ENCODE measurements around the gene BMP10. TPM values are rescaled to one million over a fixed set of nuclear protein-coding genes. Genes with fewer than 3 reads are reported as not detected.

The BMP10 gene
- total RNA-seq, 1 experiment from 2014 or later: not detected

GRCh38 chr2:68834737-68835376 is 36.3 kb downstream of the BMP10 start:
- Histone ChIP-seq H3K9me3 (ENCODE audit: control insufficient read depth in 1 of 2, insufficient read depth in 1 of 2, low read depth in 1 of 2, low read length in 2 of 2) (no peaks in the 10 kb centered on the region), H3K79me2 (ENCODE audit: insufficient read depth, low read length) (no peaks in the 10 kb centered on the region), H3K27ac (ENCODE audit: low read depth, low read length) (no peak overlapping the region), H3K36me3 (ENCODE audit: control insufficient read depth in 1 of 2, insufficient read depth in 2 of 2, low read length in 2 of 2) (no peaks in the 10 kb centered on the region), H3K27me3 (ENCODE audit: insufficient read depth, low read length) (no peaks in the 10 kb centered on the region), H4K20me1 (ENCODE audit: insufficient read depth) (no peaks in the 10 kb centered on the region), H3K4me2 (ENCODE audit: low read length) (no peak overlapping the region), H3K9me2 (ENCODE audit: insufficient read depth) (no peaks in the 10 kb centered on the region), H3K9ac (ENCODE audit: low read length) (no peak overlapping the region), H3K4me3 (replicated peaks in 1 of 2; ENCODE audit: low read depth in 1 of 2, low read length in 2 of 2) (no peak overlapping the region), H2AFZ (ENCODE audit: low read depth, low read length, poor library complexity, severe bottlenecking) (no peak overlapping the region), H3K4me1 (ENCODE audit: control insufficient read depth in 1 of 2, insufficient read depth in 2 of 2, low read length in 2 of 2) (peaks cover 0 to 11% of the 10 kb centered on the region in 2 experiments; a peak in 1 of 4 replicates)
- ChIA-PET RAD21 (ENCODE audit: low non-redundant PET in 1 of 2, low total read pairs in 2 of 2, uncharacterized antibody in 2 of 2, unreplicated experiment in 2 of 2) (no interaction called here), CTCF (interaction anchor here (0.7 to 2.5 kb wide), 6 partner anchors 15 to 371 kb away, joined by 3 to 7 read pairs (median 4); no protein-coding TSS in a partner anchor), POLR2A (no interaction called here)
- DNase-seq (ENCODE audit: low read depth, low spot score) (no peak), ATAC-seq (no peak)
- TF ChIP-seq ZFX (IDR thresholded peaks at IDR 0.05) (no peak), EZH2 (IDR thresholded peaks at IDR 0.05) (no peak)
- no TSS peak for BruUV-seq (replicated peaks)
- intact Hi-C loops (cut with micrococcal nuclease): loop anchor here (5.0 kb wide), 2 partner anchors 72 to 92 kb away; no protein-coding TSS in a partner anchor

GRCh38 chr2:68833162-68833561 is 38.0 kb downstream of the BMP10 start:
- Histone ChIP-seq H3K4me1 (ENCODE audit: control insufficient read depth in 1 of 2, insufficient read depth in 2 of 2, low read length in 2 of 2) (peaks cover 6 to 19% of the 10 kb centered on the region in 2 experiments; a peak in 2 of 4 replicates), H3K9me2 (ENCODE audit: insufficient read depth) (no peaks in the 10 kb centered on the region), H3K4me3 (replicated peaks in 1 of 2; ENCODE audit: low read depth in 1 of 2, low read length in 2 of 2) (no peak overlapping the region), H3K36me3 (ENCODE audit: control insufficient read depth in 1 of 2, insufficient read depth in 2 of 2, low read length in 2 of 2) (no peaks in the 10 kb centered on the region), H3K4me2 (ENCODE audit: low read length) (no peak overlapping the region), H3K9ac (ENCODE audit: low read length) (no peak overlapping the region), H2AFZ (ENCODE audit: low read depth, low read length, poor library complexity, severe bottlenecking) (no peak overlapping the region), H3K9me3 (ENCODE audit: control insufficient read depth in 1 of 2, insufficient read depth in 1 of 2, low read depth in 1 of 2, low read length in 2 of 2) (no peaks in the 10 kb centered on the region), H4K20me1 (ENCODE audit: insufficient read depth) (no peaks in the 10 kb centered on the region), H3K79me2 (ENCODE audit: insufficient read depth, low read length) (no peaks in the 10 kb centered on the region), H3K27me3 (ENCODE audit: insufficient read depth, low read length) (no peaks in the 10 kb centered on the region), H3K27ac (ENCODE audit: low read depth, low read length) (no peak overlapping the region)
- TF ChIP-seq ZNF274 (IDR thresholded peaks at IDR 0.05; ENCODE audit: low read depth, low read length) (no peak), CBX3 (IDR thresholded peaks at IDR 0.05; ENCODE audit: low read depth) (no peak), ELF1 (IDR thresholded peaks at IDR 0.05; ENCODE audit: borderline replicate concordance, low read depth) (no peak), CTCF (IDR thresholded peaks at IDR 0.05 in 2 of 3, conservative IDR thresholded peaks at IDR 0.05 in 1 of 3; ENCODE audit: borderline replicate concordance in 1 of 3, insufficient read depth in 1 of 3, low read depth in 2 of 3, low read length in 2 of 3) (no peak), MAX (IDR thresholded peaks at IDR 0.05) (no peak), REST (IDR thresholded peaks at IDR 0.05; ENCODE audit: low read depth) (no peak), ZFX (IDR thresholded peaks at IDR 0.05) (no peak), SP1 (IDR thresholded peaks at IDR 0.05; ENCODE audit: low read depth) (no peak), CEBPB (IDR thresholded peaks at IDR 0.05; ENCODE audit: low read depth) (no peak), ATF3 (IDR thresholded peaks at IDR 0.05) (no peak), RAD21 (IDR thresholded peaks at IDR 0.05; ENCODE audit: low read depth) (no peak), EZH2 (IDR thresholded peaks at IDR 0.05) (no peak), SRF (IDR thresholded peaks at IDR 0.05; ENCODE audit: low read depth) (no peak), POLR2A (IDR thresholded peaks at IDR 0.05; ENCODE audit: borderline replicate concordance, extremely low read depth, insufficient read depth, insufficient read length) (no peak), TCF7L2 (IDR thresholded peaks at IDR 0.05; ENCODE audit: borderline replicate concordance, extremely low read depth, insufficient read depth, insufficient read length) (no peak), FOSL1 (IDR thresholded peaks at IDR 0.05; ENCODE audit: low read depth) (no peak)
- no peak for ATAC-seq
- ChIA-PET CTCF (no interaction called here), RAD21 (ENCODE audit: low non-redundant PET in 1 of 2, low total read pairs in 2 of 2, uncharacterized antibody in 2 of 2, unreplicated experiment in 2 of 2) (no interaction called here), POLR2A (no interaction called here)
- BruUV-seq (replicated peaks): no TSS peak
- intact Hi-C loops (cut with micrococcal nuclease): no loop called here
- no peak for DNase-seq (ENCODE audit: low read depth, low spot score)
